Measurements from ENCODE around the gene SLC17A2.

The SLC17A2 gene

DNA sequence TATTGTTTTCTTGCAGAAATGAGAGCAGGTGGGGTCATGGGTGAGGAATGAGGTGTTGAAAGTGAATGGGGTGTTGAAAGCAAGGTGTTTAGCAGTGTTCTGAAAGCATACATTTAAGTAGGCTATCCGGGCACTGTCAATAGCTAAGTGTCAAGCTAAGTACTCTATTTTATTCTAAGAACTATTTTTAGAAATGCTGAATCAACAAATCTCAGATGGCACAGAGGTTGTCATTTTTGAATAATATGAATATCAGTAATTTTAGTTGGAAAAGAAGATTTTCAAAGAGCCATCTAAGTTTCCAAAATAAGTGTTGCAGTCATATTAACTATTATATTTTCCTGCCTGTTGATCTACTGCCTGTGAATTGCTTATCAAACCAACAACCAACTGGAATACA lies 34.7 kb downstream of the SLC17A2 start:
- Histone ChIP-seq H3K9me2 (replicated peaks; ENCODE audit: insufficient read depth, low read length) (no peaks in the 10 kb centered on the region), H3K27ac (ENCODE audit: low read length) (no peak overlapping the region), H3K79me2 (ENCODE audit: low read length) (no peaks in the 10 kb centered on the region), H3K4me1 (ENCODE audit: low read length) (no peaks in the 10 kb centered on the region), H3F3A (ENCODE audit: insufficient read depth, low read length) (no peaks in the 10 kb centered on the region), H4K20me1 (ENCODE audit: insufficient read depth, low read length) (no peaks in the 10 kb centered on the region), H3K9me3 (replicated peaks; ENCODE audit: insufficient read depth, low read length) (no peaks in the 10 kb centered on the region), H3K4me3 (ENCODE audit: low read length) (no peak overlapping the region), H3K4me2 (ENCODE audit: low read depth, low read length) (no peak overlapping the region), H3K9ac (ENCODE audit: low read length) (no peak overlapping the region), H2AFZ (ENCODE audit: low read length) (no peak overlapping the region), H3K36me3 (replicated peaks; ENCODE audit: insufficient read depth, low read length) (no peaks in the 10 kb centered on the region), H3K27me3 (replicated peaks; ENCODE audit: insufficient read depth, low read length) (no peaks in the 10 kb centered on the region)
- TF ChIP-seq, protein P1, sequence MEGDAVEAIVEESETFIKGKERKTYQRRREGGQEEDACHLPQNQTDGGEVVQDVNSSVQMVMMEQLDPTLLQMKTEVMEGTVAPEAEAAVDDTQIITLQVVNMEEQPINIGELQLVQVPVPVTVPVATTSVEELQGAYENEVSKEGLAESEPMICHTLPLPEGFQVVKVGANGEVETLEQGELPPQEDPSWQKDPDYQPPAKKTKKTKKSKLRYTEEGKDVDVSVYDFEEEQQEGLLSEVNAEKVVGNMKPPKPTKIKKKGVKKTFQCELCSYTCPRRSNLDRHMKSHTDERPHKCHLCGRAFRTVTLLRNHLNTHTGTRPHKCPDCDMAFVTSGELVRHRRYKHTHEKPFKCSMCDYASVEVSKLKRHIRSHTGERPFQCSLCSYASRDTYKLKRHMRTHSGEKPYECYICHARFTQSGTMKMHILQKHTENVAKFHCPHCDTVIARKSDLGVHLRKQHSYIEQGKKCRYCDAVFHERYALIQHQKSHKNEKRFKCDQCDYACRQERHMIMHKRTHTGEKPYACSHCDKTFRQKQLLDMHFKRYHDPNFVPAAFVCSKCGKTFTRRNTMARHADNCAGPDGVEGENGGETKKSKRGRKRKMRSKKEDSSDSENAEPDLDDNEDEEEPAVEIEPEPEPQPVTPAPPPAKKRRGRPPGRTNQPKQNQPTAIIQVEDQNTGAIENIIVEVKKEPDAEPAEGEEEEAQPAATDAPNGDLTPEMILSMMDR (IDR thresholded peaks at IDR 0.05; ENCODE audit: low read length), result no peak
- TF ChIP-seq EZH2phosphoT487 (IDR thresholded peaks at IDR 0.05; ENCODE audit: low read length) (no peak), EZH2 (optimal IDR thresholded peaks at IDR 0.05; ENCODE audit: low read depth, low read length) (no peak)
- peak; percentile 8 for DNase-seq

DNA sequence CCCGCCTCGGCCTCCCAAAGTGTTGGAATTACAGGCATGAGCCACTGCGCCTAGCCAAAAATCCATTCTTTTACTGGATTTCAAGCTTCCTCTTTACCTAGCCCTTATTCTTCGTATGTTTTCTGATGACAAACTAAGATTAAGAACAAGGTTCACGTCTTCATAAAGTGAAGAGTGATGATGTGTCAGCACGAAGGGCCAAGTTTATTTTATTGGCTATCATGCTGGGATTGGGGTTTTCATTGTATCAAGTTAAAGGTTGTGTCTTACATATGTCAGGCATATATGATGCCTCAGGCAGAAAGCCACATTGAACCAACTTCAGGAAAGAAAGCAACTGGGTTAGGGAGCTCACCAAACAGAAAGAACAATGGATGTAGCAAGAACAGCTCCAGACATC lies 36.7 kb downstream of the SLC17A2 start:
- no peak overlapping the region for H3K4me2 ChIP-seq (ENCODE audit: low read depth, low read length)
- no peak overlapping the region for H3K27ac ChIP-seq (ENCODE audit: low read length)
- H3K9me2 ChIP-seq (replicated peaks; ENCODE audit: insufficient read depth, low read length), result no peaks in the 10 kb centered on the region
- H3K4me3 ChIP-seq (ENCODE audit: low read length), result no peak overlapping the region
- no peaks in the 10 kb centered on the region for H4K20me1 ChIP-seq (ENCODE audit: insufficient read depth, low read length)
- H2AFZ ChIP-seq (ENCODE audit: low read length), result no peak overlapping the region
- no peaks in the 10 kb centered on the region for H3K27me3 ChIP-seq (replicated peaks; ENCODE audit: insufficient read depth, low read length)
- TF ChIP-seq EZH2 (optimal IDR thresholded peaks at IDR 0.05; ENCODE audit: low read depth, low read length) (no peak), EZH2phosphoT487 (IDR thresholded peaks at IDR 0.05; ENCODE audit: low read length) (no peak)
- TF ChIP-seq, protein P1 (IDR thresholded peaks at IDR 0.05; ENCODE audit: low read length), result no peak
- H3K36me3 ChIP-seq (replicated peaks; ENCODE audit: insufficient read depth, low read length), result no peaks in the 10 kb centered on the region
- no peak overlapping the region for H3K9ac ChIP-seq (ENCODE audit: low read length)
- H3K4me1 ChIP-seq (ENCODE audit: low read length), result no peaks in the 10 kb centered on the region
- H3K79me2 ChIP-seq (ENCODE audit: low read length), result no peaks in the 10 kb centered on the region
- no peak for DNase-seq
- H3F3A ChIP-seq (ENCODE audit: insufficient read depth, low read length), result no peaks in the 10 kb centered on the region
- H3K9me3 ChIP-seq (replicated peaks; ENCODE audit: insufficient read depth, low read length), result no peaks in the 10 kb centered on the region

DNA sequence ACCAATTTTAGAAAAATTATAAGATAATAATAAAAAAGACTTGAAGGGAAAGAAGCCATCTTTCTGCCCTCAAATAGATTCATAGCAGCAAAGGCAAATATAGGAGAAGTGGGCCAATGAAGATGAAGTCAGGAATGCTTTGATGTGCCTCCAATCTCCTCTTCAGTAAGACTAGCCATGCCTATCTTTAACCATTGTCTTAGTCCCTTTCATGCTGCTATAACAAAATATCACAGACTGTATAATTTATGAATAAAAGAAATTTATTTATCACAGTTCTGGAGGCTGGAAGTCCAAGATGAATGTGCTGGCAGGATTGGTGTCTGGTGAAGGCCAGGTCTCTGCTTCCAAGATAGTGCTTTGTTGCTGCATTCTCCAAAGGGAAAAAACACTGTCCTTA lies 37.6 kb downstream of the SLC17A2 start:
- H4K20me1 ChIP-seq (ENCODE audit: insufficient read depth, low read length), result no peaks in the 10 kb centered on the region
- H3K27me3 ChIP-seq (replicated peaks; ENCODE audit: insufficient read depth, low read length), result no peaks in the 10 kb centered on the region
- H3F3A ChIP-seq (ENCODE audit: insufficient read depth, low read length), result no peaks in the 10 kb centered on the region
- H2AFZ ChIP-seq (ENCODE audit: low read length), result no peak overlapping the region
- no peak overlapping the region for H3K4me3 ChIP-seq (ENCODE audit: low read length)
- no peak overlapping the region for H3K9ac ChIP-seq (ENCODE audit: low read length)
- no peaks in the 10 kb centered on the region for H3K9me2 ChIP-seq (replicated peaks; ENCODE audit: insufficient read depth, low read length)
- H3K4me2 ChIP-seq (ENCODE audit: low read depth, low read length), result no peak overlapping the region
- no peaks in the 10 kb centered on the region for H3K79me2 ChIP-seq (ENCODE audit: low read length)
- no peak overlapping the region for H3K27ac ChIP-seq (ENCODE audit: low read length)
- H3K9me3 ChIP-seq (replicated peaks; ENCODE audit: insufficient read depth, low read length), result no peaks in the 10 kb centered on the region
- DNase-seq, result no peak
- no peaks in the 10 kb centered on the region for H3K36me3 ChIP-seq (replicated peaks; ENCODE audit: insufficient read depth, low read length)
- no peaks in the 10 kb centered on the region for H3K4me1 ChIP-seq (ENCODE audit: low read length)
- TF ChIP-seq EZH2phosphoT487 (IDR thresholded peaks at IDR 0.05; ENCODE audit: low read length), result no peak
- no peak for TF ChIP-seq EZH2 (optimal IDR thresholded peaks at IDR 0.05; ENCODE audit: low read depth, low read length)
- TF ChIP-seq, protein P1 (IDR thresholded peaks at IDR 0.05; ENCODE audit: low read length), result no peak
